Measurements from ENCODE around the gene TRABD2B.

GRCh38 chr1:47830021-47830420 lies 167.2 kb downstream of the TRABD2B start:
- TF ChIP-seq CTCF (IDR thresholded peaks at IDR 0.05; ENCODE audit: low read depth, low read length, poor library complexity, severe bottlenecking) (no peak), EZH2phosphoT487 (IDR thresholded peaks at IDR 0.05; ENCODE audit: borderline replicate concordance, low read length) (no peak)
